Fibroblast of peridontal ligament (primary cell): ENCODE data around the gene MIOX.
"Not testable (repeated sequence)": the region's sequence is repeated elsewhere in the genome, so short reads cannot be mapped to it uniquely, and the experiment has no call there.

ENCODE experiments used
- DNase-seq: peaks from one replicate; pipeline ENCODE4 v3.0.0-alpha.2; 2010; ENCODE audit errors: extremely low read depth

MIOX gene

GRCh38 chr22:50517495-50518260 is 31.0 kb downstream of the MIOX start:
- DNase-seq = no peak

DNA sequence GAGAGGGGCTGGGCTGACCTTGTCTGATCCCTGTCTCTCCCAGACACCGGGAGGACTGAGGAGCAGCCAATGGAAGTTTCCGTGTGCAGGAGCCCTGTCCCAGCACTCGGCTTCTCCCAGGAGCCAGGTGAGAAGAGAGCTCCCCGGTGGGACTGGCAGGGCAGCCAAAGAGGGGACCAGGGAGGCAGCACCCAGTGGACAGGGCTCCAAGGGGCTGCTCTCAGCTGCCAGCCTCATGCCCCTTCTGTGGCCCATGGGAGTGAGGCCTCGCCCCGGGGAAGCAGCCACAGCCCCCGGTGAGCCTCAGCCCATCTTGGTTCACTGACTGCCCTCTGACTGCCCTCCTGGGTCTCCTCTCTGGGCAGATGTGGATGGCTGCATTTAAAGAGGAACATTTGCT is 31.9 kb downstream of the MIOX start:
- DNase-seq = no peak

GRCh38 chr22:50519151-50519550 is 32.5 kb downstream of the MIOX start:
- DNase-seq = no peak

DNA sequence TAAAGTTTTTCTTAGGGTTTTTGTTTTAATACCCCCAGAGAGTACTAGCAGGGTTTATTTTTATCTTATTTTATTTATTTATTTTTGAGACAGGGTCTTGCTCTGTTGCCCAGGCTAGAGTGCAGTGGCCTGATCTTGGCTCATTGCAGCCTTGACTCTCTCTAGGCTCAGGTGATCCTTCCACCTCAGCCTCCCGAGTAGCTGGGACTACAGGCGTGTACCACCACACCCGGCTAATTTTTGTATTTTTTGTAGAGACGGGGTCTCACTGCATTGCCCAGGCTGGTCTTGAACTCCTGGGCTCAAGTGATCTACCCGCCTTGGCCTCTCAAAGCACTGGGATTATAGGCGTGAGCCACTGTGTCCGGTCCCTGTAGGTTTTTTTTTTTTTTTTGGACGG is 33.5 kb downstream of the MIOX start:
- DNase-seq = not testable (repeated sequence)

DNA sequence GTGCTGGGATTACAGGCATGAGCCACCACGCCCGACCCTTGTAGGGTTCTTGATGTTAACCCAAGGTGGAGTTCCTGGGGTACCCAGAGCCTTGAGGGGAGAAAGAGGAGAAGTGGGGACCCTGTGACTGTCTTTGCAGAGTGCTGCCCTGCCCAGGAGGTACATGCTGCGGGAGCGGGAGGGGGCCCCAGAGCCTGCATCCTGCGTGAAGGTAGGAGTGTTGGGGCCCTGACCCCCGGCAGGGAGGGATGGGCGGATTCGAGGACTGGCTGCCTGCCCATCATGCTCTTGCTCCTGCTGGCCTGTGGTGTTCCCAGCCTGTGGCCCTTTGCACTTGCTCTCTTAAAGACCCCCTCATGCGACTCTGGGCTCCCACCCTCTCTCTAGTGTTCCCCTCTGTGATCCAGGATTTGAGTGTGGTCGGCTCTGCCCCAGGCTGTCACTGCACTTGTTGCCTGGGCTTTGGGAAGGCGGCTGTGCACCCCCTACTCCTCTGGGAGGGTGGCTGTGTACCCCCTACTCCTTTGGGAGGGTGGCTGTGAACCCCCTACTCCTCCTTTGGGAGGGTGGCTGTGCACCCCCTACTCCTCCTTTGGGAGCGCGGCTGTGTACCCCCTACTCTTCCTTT is 34.3 kb downstream of the MIOX start:
- DNase-seq = no peak

DNA sequence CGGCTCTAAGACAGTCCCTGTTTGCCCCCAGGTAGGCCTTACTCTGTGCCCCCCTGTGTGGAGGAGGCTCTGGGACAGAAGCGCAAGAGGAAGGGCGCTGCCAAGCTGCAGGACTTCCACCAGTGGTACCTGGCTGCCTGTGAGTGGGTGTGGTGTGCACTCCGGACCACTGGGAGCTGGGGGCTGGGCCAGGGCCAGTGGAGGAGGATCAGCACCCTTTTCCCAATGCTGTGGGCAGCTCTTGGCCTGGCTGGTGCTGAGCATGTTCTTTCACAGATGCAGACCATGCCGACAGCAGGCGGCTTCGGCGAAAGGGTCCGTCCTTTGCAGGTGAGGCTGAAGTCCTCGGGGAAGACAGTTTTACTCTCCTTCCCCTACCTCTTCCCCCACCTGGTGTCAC is 35.1 kb downstream of the MIOX start:
- DNase-seq = no peak

- DNase-seq = no peak
These were observed 35.6 kb downstream of the MIOX start for GRCh38 chr22:50522208-50522805.

- no peak for DNase-seq
These were observed 36.3 kb downstream of the MIOX start for GRCh38 chr22:50522806-50523438.

- no peak for DNase-seq
These were observed 36.8 kb downstream of the MIOX start for GRCh38 chr22:50523458-50523805.

GRCh38 chr22:50523806-50524675 is 37.4 kb downstream of the MIOX start:
- DNase-seq = no peak

DNA sequence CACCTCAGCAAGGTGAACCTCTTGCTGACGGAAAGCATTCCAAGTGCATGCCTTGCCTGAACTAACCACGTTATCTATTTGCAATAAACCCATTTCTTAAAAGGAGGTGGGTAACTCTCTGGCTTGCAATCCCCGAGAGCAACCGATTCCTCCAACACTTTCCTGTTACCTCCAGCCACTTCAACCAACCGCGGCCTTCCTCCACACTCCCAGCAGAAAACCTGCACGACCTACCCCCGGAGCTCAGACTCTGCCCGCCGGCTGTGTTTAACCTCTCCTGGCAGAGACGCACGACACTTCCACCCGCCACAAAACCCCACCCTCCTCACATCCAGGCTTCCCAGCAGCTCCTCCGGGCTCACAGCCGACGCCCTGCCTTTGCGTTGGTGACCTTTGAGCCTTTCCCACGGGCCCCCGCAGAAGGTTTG is 38.0 kb downstream of the MIOX start:
- no peak for DNase-seq

- DNase-seq = peak; percentile 94
These were observed 38.6 kb downstream of the MIOX start, which contains the start of gene SCO2 for GRCh38 chr22:50525104-50525857. SCO2 (minus strand) TSS chr22:50525598; CDS start chr22:50524411, 1,187 bp downstream.

- DNase-seq = no peak
These were observed 39.1 kb downstream of the MIOX start for GRCh38 chr22:50525858-50526107.

DNA sequence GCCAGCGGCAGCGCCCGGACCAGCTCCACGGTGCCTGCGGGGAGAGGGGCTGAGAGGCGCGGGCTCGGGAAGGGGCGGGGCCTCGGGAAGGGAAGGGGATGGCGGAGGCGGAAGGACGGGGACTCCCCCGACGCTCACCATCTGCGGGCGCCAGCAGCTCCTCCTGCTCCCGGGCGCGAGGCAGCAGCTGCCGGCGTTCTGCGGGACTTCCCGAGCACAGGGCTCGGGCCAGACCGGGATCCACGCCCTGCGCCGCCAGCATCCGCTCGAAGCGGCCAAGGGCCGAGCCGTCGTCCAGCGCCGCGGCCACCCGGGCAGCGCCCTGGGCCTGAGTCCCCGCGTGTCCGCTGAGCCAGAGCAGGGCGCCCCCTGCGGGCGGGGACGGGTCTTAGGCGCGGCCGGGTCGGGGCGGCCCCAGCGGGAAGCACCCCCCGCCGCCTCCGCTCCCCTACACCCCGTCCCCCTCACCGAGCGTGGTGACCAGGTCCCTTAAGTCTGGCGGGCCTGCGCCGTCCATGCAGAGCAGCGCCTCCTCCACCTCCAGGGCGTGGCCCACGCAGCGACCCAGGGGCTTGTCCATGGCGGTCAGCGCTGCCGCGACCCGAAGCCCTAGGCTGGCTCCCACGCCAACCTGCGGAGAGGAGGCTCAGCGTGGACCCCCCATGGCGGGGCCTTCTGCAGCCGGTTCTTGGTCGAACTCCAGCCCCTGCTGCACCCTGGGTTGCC is 39.6 kb downstream of the MIOX start:
- peak; percentile 59 for DNase-seq

DNA sequence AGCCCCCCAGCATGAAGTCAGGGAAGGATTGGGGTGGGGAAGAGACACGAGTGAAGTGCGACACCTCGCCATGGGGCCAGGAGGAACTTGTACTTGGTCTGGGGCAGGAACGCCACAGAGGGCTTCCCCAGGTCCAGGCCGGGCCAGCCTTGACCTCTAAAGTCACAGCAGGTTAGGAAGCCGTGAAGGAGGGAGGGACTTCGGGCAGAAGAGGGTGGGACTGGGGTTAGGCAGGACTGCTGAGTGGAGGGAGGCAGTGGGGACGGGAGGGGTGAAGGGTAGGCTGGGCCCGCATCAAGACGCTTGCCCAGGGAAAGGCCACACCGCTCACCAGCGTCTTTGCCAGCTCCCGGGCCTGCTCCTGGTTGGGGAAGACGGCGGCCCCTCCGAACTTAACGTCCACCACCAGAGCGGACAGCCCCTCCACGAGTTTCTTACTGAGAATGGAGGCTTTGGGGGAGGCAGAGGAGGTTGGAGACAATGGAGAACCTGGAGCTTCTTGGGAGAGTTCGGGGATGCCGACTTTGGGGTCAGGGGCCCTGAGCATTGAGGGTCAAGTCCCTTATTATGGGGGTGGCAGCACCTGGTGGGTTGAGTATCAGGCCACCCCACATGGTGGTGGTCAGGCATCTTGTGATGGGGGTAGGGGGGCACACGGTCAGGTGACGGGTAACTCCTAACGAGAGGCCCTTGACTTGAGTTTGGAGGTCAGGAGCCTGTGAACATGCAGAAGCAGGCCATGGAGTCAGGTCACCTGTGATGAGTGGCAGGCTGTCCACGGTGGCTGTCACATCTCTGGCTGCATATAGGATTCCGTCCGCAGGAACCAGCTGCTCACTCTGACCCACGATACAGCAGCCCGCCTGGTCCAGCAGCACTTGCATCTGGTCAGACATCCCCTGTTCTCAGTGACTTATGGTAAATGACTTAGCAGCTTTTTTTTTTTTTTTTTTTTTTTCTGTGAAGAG is 40.5 kb downstream of the MIOX start:
- no peak for DNase-seq

- no peak for DNase-seq
These were observed 41.4 kb downstream of the MIOX start for GRCh38 chr22:50527921-50528681.

DNA sequence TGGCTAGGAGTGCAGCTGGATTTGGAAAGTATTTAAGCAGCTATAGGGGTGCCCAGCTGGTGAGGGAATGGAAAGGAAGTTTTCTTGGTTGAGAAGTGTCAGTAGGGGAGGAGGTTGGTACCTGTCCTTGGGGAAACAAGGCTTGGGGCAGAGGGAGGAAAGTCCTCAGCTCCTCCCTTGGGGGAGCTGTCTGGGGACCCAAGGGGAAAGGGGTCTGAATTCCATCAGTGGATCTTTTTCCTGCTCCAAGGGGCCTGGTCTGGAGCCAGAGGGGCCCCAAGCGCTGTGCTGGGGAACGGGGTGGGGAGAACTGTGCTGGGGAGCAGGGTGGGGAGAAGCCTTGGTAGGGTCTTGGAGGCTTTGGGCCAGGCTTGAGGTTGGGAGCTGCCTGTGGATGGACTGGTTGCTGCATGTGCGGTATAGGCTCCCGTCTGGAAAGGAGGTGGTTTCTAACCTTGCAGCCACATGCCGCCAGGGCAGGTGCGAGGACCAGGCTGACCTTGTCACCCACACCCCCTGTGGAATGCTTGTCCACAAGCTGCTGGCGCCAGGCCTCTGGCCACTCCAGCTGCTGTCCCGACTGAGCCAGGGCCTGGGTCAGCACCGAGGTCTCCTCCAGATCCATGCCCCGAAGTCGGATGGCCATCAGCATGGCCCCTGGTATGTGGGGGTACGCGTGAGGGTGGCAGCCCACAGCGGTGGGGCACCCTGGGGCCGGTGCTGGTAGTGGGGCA is 42.2 kb downstream of the MIOX start:
- no peak for DNase-seq

DNA sequence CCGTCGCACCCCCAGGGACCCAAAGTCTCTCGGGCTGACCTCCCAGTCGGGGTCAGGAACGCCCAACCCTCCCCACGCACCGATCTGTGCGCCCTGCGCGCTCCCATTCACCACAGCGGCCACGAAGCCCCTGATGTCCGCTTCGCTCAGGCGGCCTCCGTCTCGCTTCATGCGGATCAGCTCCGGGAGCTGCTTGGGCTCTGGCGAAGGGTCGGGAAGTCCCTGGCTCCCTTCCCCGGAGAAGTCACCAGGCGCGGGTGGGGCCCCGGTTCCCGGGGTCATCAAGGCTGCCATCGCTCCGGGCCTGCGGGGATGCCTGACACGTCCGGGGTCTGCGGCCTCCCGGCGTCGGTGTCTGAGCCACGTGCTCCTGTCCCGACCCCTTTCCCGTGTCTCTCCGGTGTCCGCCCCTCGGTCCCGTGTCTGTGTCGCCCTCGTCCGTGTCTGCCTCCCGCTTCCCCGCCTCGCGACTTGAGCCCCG is 42.8 kb downstream of the MIOX start:
- no peak for DNase-seq
